ENCODE measurements around the gene ATP9A. TPM values are rescaled to one million over a fixed set of nuclear protein-coding genes. Genes with fewer than 3 reads are reported as not detected.

The ATP9A gene
- total and polyA plus RNA-seq, 2 of the 4 experiments (the other 2 are of a cell fraction): 10.6 to 22.4 TPM

DNA sequence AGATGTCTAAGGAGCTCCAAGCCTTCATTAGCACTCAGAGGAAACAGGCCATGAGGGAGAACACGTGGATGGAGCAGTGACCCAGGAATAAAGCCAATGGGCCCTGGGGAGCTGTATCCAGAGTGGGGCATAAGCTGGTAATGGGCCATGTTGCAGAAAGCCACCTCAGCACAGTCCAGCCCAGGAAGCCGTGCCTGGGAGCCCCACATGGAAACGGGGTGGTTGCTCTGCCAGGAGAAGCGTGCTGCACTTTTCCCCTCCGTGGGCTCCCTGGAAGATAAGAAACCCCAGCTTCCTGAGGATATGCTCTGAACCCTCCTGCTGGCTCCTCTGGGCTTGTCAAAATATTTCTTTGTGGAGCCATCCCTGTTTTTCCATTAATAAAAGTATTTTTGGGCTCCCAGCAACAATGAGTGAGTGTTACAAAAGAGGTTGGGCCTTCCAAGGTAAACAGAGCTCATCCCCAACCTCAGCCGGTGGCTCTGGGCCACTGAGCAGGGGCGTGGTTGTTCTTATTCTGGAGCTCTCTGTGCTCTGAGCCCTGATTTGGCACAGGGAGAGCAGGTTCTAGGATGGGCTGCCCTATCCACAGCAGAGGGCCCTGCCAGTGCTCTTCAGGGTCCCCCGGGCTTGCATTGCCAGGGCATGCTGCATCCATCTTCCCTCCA is 194.5 kb downstream of the ATP9A start (continued):
- TF ChIP-seq MAZ (IDR thresholded peaks at IDR 0.05; ENCODE audit: borderline replicate concordance, low read depth, low read length) (no peak), POLR2A (IDR thresholded peaks at IDR 0.05; ENCODE audit: low read depth, low read length) (no peak), CHD1 (IDR thresholded peaks at IDR 0.05; ENCODE audit: low read depth, low read length) (no peak), RCOR1 (IDR thresholded peaks at IDR 0.05; ENCODE audit: insufficient replicate concordance, low read length) (no peak)

DNA sequence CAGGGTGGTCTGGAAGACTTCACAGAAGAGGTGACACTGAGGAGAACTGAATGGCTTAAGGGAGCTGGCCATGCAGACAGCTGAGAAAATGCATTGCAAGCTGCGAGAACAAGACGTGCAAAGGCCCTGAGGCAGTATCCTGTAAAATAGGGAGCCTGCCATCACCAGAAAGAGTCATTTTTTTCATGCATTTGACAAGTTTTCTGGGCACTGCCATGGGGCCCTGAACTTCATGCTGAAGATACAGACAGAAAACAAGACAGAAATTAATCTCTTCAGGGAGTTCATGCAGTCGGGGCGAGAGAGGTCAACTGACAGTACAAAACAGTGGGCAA is 196.8 kb downstream of the ATP9A start:
- Histone ChIP-seq H3K56ac (ENCODE audit: extremely low read depth, insufficient read depth, low read length) (no peak overlapping the region), H3K27me3 (ENCODE audit: control insufficient read depth, insufficient read depth, low read length) (peaks cover 2% of the 10 kb centered on the region), H2BK120ac (ENCODE audit: low read depth, low read length) (no peak overlapping the region), H2AFZ (replicated peaks; ENCODE audit: low read length, poor library complexity) (no peak overlapping the region), H3K9ac (ENCODE audit: low read depth, low read length) (no peak overlapping the region), H2AK5ac (ENCODE audit: low read depth, low read length) (no peak overlapping the region), H3K23ac (ENCODE audit: low read depth, low read length) (no peak overlapping the region), H2BK5ac (ENCODE audit: low read depth, low read length, poor library complexity, severe bottlenecking) (no peak overlapping the region), H4K5ac (ENCODE audit: low read depth, low read length) (no peak overlapping the region), H3K4me3 (ENCODE audit: insufficient read depth, low read depth, low read length) (no peak overlapping the region), H3K4ac (ENCODE audit: low read depth, low read length) (no peak overlapping the region), H3K36me3 (ENCODE audit: control insufficient read depth, insufficient read depth, low read length) (no peaks in the 10 kb centered on the region), H3K79me1 (ENCODE audit: low read depth in 1 of 2, low read length in 2 of 2) (no peaks in the 10 kb centered on the region), H2BK20ac (ENCODE audit: low read depth, low read length) (no peak overlapping the region), H3K4me1 (ENCODE audit: control insufficient read depth, insufficient read depth, low read length) (peaks cover 4% of the 10 kb centered on the region; the same call in 1 of the 2 replicates), H3K4me2 (ENCODE audit: low read depth, low read length) (no peak overlapping the region), H3K27ac (ENCODE audit: insufficient read depth, low read length) (no peak overlapping the region), H3K9me1 (ENCODE audit: insufficient read depth, low read length) (0 out of 2 replicates have a peak, but pooled peaks cover 3% of the 10 kb centered on the region), H2BK15ac (ENCODE audit: low read depth, low read length) (no peak overlapping the region), H4K91ac (ENCODE audit: insufficient read depth, low read depth, low read length) (no peak overlapping the region), H2AK9ac (replicated peaks; ENCODE audit: low read depth, low read length, poor library complexity) (no peak overlapping the region), H3K18ac (ENCODE audit: low read depth, low read length) (no peak overlapping the region), H3K14ac (replicated peaks; ENCODE audit: low read depth, low read length) (no peak overlapping the region), H3K9me3 (ENCODE audit: control insufficient read depth, insufficient read depth, low read length) (peaks cover 5% of the 10 kb centered on the region), H4K8ac (ENCODE audit: low read depth in 2 of 2, low read length in 2 of 2) (no peak overlapping the region), H4K20me1 (ENCODE audit: insufficient read depth, low read length) (no peaks in the 10 kb centered on the region)
- no TSS peak for BruUV-seq (replicated peaks)
- in situ Hi-C loops (cut with MboI; ENCODE audit: low sequenced_read_pairs) (no loop called here), dilution Hi-C loops (cut with HindIII; ENCODE audit: low sequenced_read_pairs, unreplicated experiment) (no loop called here), intact Hi-C loops (cut with micrococcal nuclease) (no loop called here)
- CTCF ChIA-PET: no interaction called here
- whole genome bisulfite sequencing, 2 experiments (ENCODE audit: extremely low coverage in 2 of 2, insufficient read length in 1 of 2): no CpG with 5 or more reads among the region's 4 CpGs
- DNase-seq: no peak
- POLR2A ChIA-PET (ENCODE audit: unreplicated experiment): no interaction called here
- ATAC-seq (ENCODE audit: low read depth): no peak
- no peak for TF ChIP-seq FOS (IDR thresholded peaks at IDR 0.05; ENCODE audit: low read depth, low read length)
- no peak for TF ChIP-seq MAFK (IDR thresholded peaks at IDR 0.05; ENCODE audit: low read depth, low read length)
- no peak for TF ChIP-seq MAZ (IDR thresholded peaks at IDR 0.05; ENCODE audit: borderline replicate concordance, low read depth, low read length)
- TF ChIP-seq, protein P1, sequence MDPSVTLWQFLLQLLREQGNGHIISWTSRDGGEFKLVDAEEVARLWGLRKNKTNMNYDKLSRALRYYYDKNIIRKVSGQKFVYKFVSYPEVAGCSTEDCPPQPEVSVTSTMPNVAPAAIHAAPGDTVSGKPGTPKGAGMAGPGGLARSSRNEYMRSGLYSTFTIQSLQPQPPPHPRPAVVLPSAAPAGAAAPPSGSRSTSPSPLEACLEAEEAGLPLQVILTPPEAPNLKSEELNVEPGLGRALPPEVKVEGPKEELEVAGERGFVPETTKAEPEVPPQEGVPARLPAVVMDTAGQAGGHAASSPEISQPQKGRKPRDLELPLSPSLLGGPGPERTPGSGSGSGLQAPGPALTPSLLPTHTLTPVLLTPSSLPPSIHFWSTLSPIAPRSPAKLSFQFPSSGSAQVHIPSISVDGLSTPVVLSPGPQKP (IDR thresholded peaks at IDR 0.05; ENCODE audit: borderline replicate concordance, low read depth, low read length): no peak
- no peak for TF ChIP-seq BHLHE40 (IDR thresholded peaks at IDR 0.05; ENCODE audit: low read depth, low read length)
- TF ChIP-seq, protein P2, sequence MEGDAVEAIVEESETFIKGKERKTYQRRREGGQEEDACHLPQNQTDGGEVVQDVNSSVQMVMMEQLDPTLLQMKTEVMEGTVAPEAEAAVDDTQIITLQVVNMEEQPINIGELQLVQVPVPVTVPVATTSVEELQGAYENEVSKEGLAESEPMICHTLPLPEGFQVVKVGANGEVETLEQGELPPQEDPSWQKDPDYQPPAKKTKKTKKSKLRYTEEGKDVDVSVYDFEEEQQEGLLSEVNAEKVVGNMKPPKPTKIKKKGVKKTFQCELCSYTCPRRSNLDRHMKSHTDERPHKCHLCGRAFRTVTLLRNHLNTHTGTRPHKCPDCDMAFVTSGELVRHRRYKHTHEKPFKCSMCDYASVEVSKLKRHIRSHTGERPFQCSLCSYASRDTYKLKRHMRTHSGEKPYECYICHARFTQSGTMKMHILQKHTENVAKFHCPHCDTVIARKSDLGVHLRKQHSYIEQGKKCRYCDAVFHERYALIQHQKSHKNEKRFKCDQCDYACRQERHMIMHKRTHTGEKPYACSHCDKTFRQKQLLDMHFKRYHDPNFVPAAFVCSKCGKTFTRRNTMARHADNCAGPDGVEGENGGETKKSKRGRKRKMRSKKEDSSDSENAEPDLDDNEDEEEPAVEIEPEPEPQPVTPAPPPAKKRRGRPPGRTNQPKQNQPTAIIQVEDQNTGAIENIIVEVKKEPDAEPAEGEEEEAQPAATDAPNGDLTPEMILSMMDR (conservative IDR thresholded peaks at IDR 0.05; ENCODE audit: low read depth, low read length): no peak
- TF ChIP-seq POLR2A (IDR thresholded peaks at IDR 0.05; ENCODE audit: low read depth, low read length): no peak
- TF ChIP-seq CEBPB (IDR thresholded peaks at IDR 0.05; ENCODE audit: low read depth, low read length): no peak
- TF ChIP-seq, protein P3, sequence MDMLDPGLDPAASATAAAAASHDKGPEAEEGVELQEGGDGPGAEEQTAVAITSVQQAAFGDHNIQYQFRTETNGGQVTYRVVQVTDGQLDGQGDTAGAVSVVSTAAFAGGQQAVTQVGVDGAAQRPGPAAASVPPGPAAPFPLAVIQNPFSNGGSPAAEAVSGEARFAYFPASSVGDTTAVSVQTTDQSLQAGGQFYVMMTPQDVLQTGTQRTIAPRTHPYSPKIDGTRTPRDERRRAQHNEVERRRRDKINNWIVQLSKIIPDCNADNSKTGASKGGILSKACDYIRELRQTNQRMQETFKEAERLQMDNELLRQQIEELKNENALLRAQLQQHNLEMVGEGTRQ (IDR thresholded peaks at IDR 0.05; ENCODE audit: low read depth, low read length): no peak
- TF ChIP-seq RCOR1 (IDR thresholded peaks at IDR 0.05; ENCODE audit: insufficient replicate concordance, low read length): no peak
- no peak for TF ChIP-seq CHD1 (IDR thresholded peaks at IDR 0.05; ENCODE audit: low read depth, low read length)
- no peak for TF ChIP-seq NFE2L2 (IDR thresholded peaks at IDR 0.05; ENCODE audit: low read depth, low read length)
- TF ChIP-seq RFX5 (IDR thresholded peaks at IDR 0.05; ENCODE audit: low read depth, low read length): no peak
